ENCODE data around the gene COX20. TPM values are rescaled to one million over a fixed set of nuclear protein-coding genes. Genes with fewer than 3 reads are reported as not detected.

The COX20 gene
- total and polyA plus RNA-seq, 2 of the 8 experiments (the other 6 are each of a cell fraction or from before 2014, with no cell fraction given), result 17.5 to 28.8 TPM

DNA sequence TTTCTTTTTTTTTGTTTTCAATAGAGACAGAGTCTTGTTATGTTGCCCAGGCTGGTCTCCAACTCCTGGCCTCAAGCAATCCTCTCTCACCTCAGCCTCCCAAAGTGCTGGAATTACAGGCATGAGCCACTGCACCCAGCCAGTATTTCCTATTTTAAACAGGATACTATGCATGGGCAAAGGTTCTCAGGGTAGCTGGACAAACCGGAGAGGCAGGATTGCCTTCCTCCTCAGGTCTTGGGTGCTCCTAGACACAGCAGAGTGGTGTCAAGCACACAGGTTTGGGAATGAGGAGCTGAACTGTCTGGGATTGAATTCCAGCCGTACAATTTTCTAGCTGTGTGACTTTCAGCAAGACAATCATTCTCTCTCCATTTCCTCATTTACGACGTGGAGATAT, 51.8 kb downstream of the COX20 start:
- no peak overlapping the region for H3K18ac ChIP-seq (ENCODE audit: extremely low read depth, low read length)
- H3K56ac ChIP-seq (replicated peaks; ENCODE audit: insufficient read length, low read depth, low read length), result no peak overlapping the region
- POLR2A ChIA-PET (ENCODE audit: partially characterized antibody), result interaction anchor here (0.6 kb wide), 1 partner anchor 169 kb away, joined by 3 read pairs; no protein-coding TSS in a partner anchor
- no peaks in the 10 kb centered on the region for H3K79me1 ChIP-seq (ENCODE audit: low read depth, low read length)
- no peaks in the 10 kb centered on the region for H4K20me1 ChIP-seq (replicated peaks in 1 of 2; ENCODE audit: control insufficient read depth in 1 of 2, insufficient read depth in 2 of 2, low read length in 2 of 2)
- no peak for TF ChIP-seq GABPA (IDR thresholded peaks at IDR 0.05; ENCODE audit: borderline replicate concordance, insufficient read depth, low read length)
- TF ChIP-seq, protein P1, sequence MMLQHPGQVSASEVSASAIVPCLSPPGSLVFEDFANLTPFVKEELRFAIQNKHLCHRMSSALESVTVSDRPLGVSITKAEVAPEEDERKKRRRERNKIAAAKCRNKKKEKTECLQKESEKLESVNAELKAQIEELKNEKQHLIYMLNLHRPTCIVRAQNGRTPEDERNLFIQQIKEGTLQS (IDR thresholded peaks at IDR 0.05; ENCODE audit: insufficient read depth, low read depth, low read length), result no peak
- TF ChIP-seq BRCA1 (IDR thresholded peaks at IDR 0.05; ENCODE audit: low read depth, low read length), result no peak
- no peak overlapping the region for H4K8ac ChIP-seq (ENCODE audit: extremely low read depth, insufficient read depth, low read length)
- FAIRE-seq, result no peak
- CTCF ChIA-PET (ENCODE audit: partially characterized antibody), result interaction anchor here (1.2 kb wide), 1 partner anchor 8 kb away, joined by 3 read pairs; no protein-coding TSS in a partner anchor
- H3K9me3 ChIP-seq (ENCODE audit: insufficient read depth in 2 of 2, low read depth in 1 of 2, low read length in 1 of 2), result no peaks in the 10 kb centered on the region
- no peak overlapping the region for H3K4me3 ChIP-seq (ENCODE audit: extremely low read depth in 1 of 4, insufficient read depth in 2 of 4, low read depth in 3 of 4, low read length in 4 of 4)
- H3K4ac ChIP-seq (replicated peaks; ENCODE audit: insufficient read length, low read depth, low read length), result no peak overlapping the region
- no peak overlapping the region for H2BK12ac ChIP-seq (ENCODE audit: low read depth, low read length)
- no peak overlapping the region for H2BK120ac ChIP-seq (replicated peaks; ENCODE audit: low read depth, low read length)
- no peak overlapping the region for H3K14ac ChIP-seq (ENCODE audit: insufficient read length)
- no peak overlapping the region; the same call in 1 of the 2 replicates for H2AFZ ChIP-seq (ENCODE audit: low read length)
- no peak overlapping the region for H4K91ac ChIP-seq (replicated peaks; ENCODE audit: insufficient read length, low read length)
- H2AK5ac ChIP-seq (ENCODE audit: low read depth, low read length), result no peak overlapping the region
- no peak overlapping the region for H2BK5ac ChIP-seq (ENCODE audit: low read depth, low read length)
- WGBS, 2 experiments (ENCODE audit: extremely low coverage in 1 of 2, insufficient coverage in 1 of 2, insufficient read length in 1 of 2, insufficient replicate concordance in 2 of 2, low coverage in 1 of 2, low lambda C conversion rate in 2 of 2, missing lambda C conversion rate in 1 of 2), result 91% methylated on average over 4 of the region's 4 CpGs; no CpG with 5 or more reads in 1 of the 2 experiments
- no peak overlapping the region for H2BK15ac ChIP-seq (ENCODE audit: low read length)
- H3K9ac ChIP-seq (replicated peaks in 1 of 4; ENCODE audit: extremely low read depth in 1 of 4, low read depth in 3 of 4, low read length in 3 of 4), result no peak overlapping the region
- H3K23ac ChIP-seq (ENCODE audit: insufficient read length), result no peak overlapping the region
- DNase-seq (ENCODE audit: low read depth in 1 of 2, low spot score in 2 of 2), result no peak
- no peaks in the 10 kb centered on the region for H3K79me2 ChIP-seq (ENCODE audit: control insufficient read depth in 1 of 2, insufficient read depth in 2 of 2, low read length in 2 of 2)
- H3K27me3 ChIP-seq (replicated peaks in 1 of 4; ENCODE audit: control insufficient read depth in 3 of 4, extremely low read depth in 1 of 4, insufficient read depth in 3 of 4, low read length in 3 of 4), result no peaks in the 10 kb centered on the region
- H3K36me3 ChIP-seq (ENCODE audit: control insufficient read depth in 2 of 4, insufficient read depth in 4 of 4, low read length in 3 of 4), result no peaks in the 10 kb centered on the region
- H2BK20ac ChIP-seq (ENCODE audit: low read length), result no peak overlapping the region
- no peaks in the 10 kb centered on the region for H3K4me1 ChIP-seq (replicated peaks in 1 of 4; ENCODE audit: control insufficient read depth in 3 of 4, insufficient read depth in 4 of 4, low read length in 3 of 4)
- H4K5ac ChIP-seq (ENCODE audit: insufficient read length, low read depth, low read length), result no peak overlapping the region
- no peaks in the 10 kb centered on the region for H3K23me2 ChIP-seq (ENCODE audit: low read depth, low read length)
- no peak overlapping the region for H3K4me2 ChIP-seq (ENCODE audit: insufficient read depth in 1 of 2, low read depth in 2 of 2, low read length in 2 of 2)
- H3K27ac ChIP-seq (ENCODE audit: low read depth, low read length), result no peak overlapping the region

All from H1 (cell line).